C4-2B (cell line): ENCODE measurements around the gene ZSCAN23.
"Not testable (repeated sequence)": the region's sequence is repeated elsewhere in the genome, so short reads cannot be mapped to it uniquely, and the experiment has no call there.

ENCODE experiments used
- H3K27ac ChIP-seq: fragments of 450-650 bp; 2 replicates; pipeline ENCODE4 v1.5.1; 2017
- CTCF ChIP-seq: fragments of 450-650 bp; conservative IDR thresholded peaks from 2 replicates; pipeline ENCODE4 v1.5.1; 2017; ENCODE audit warnings: mild to moderate bottlenecking
- ZFX ChIP-seq: fragments of 450-650 bp; IDR thresholded peaks from 2 replicates; pipeline ENCODE4 v1.6.1; 2017

Gene ZSCAN23

GRCh38 chr6:28407401-28407800 lies 35.9 kb downstream of the ZSCAN23 start:
- no peak overlapping the region for H3K27ac ChIP-seq
- TF ChIP-seq ZFX (no peak), CTCF (no peak)

GRCh38 chr6:28403923-28404322 lies 39.4 kb downstream of the ZSCAN23 start:
- not testable (repeated sequence) for H3K27ac ChIP-seq

GRCh38 chr6:28402197-28402596 lies 41.1 kb downstream of the ZSCAN23 start:
- H3K27ac ChIP-seq: no peak overlapping the region
- no peak for TF ChIP-seq CTCF
- TF ChIP-seq ZFX: no peak

- H3K27ac ChIP-seq: no peak overlapping the region
- TF ChIP-seq ZFX: no peak
- TF ChIP-seq CTCF: no peak
Measured at GRCh38 chr6:28401172-28401571, 42.1 kb downstream of the ZSCAN23 start.

- TF ChIP-seq CTCF (no peak), ZFX (no peak)
- H3K27ac ChIP-seq: no peak overlapping the region
Measured at GRCh38 chr6:28400122-28400451, 43.2 kb downstream of the ZSCAN23 start.

- no peak within 1 kb of the TSS for H3K27ac ChIP-seq
- no peak for TF ChIP-seq ZFX
- TF ChIP-seq CTCF: no peak
Measured at GRCh38 chr6:28399350-28400121, 43.8 kb downstream of the ZSCAN23 start, which contains the start of gene ZSCAN12. Gene ZSCAN12, minus strand, starts transcription at chr6:28399747. Its CDS starts 1,342 bp downstream, at chr6:28398405.

- TF ChIP-seq ZFX (no peak), CTCF (no peak)
- no peak overlapping the region for H3K27ac ChIP-seq
Measured at GRCh38 chr6:28395918-28396317, 47.4 kb downstream of the ZSCAN23 start.

GRCh38 chr6:28393912-28394662 lies 49.2 kb downstream of the ZSCAN23 start:
- TF ChIP-seq ZFX: no peak
- peak; percentile 67 for TF ChIP-seq CTCF
- H3K27ac ChIP-seq: no peak overlapping the region
